CD4-positive, alpha-beta T cell treated with Interleukin-2 at 100 ng/mL for 4 hours (primary cell): ENCODE results near the gene PNPLA7.
A peak's percentile ranks its signal among the peaks of the same experiment; 100 is the strongest.
"Not testable (repeated sequence)": the region's sequence is repeated elsewhere in the genome, so short reads cannot be mapped to it uniquely, and the experiment has no call there.

Experiments used
- DNase-seq: peaks from one replicate; pipeline ENCODE4 v3.0.0-alpha.2; 2020; ENCODE audit warnings: low spot score

The PNPLA7 gene

DNA sequence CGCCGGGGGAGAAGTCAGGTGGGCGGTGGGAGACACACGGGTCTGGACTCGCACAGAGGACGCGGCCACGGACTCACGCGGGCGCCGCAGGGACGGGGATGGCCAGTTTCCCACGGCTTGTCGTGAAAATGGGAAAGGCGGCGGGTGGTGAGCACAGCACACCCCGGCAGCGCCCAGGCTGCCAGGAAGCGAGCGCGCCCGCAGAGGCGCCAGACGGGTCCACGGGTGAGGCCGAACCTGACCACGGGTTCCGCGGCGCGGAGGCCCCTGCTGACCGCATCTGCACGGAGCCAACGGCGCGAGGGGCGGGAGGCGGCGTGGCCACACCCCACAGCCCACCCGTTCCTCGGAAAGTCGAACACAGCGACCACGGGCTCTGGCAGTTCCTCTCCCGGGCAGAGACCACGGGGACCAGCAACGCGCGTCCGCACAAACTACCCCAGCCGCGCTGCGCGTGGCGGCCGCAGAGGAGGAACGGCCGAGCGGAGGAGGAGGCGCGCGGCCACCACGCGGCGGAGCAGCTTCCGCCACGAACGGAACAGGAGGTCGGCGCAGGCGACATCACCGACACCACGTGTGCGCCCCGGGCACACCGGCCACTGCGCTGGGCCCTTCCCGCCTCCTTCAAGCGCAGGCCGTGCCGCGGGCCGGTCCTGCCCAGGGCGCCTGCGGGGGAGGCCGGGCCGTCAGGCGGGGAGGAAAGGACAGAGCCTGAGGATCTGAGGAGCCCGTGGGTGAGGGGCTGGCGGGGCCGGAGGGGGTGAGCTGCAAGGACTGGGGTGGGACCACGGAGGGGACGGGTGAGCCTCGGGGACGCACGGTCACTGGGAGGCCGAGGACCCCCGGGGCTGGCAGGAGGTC lies 132.8 kb downstream of the PNPLA7 start:
- DNase-seq = no peak

DNA sequence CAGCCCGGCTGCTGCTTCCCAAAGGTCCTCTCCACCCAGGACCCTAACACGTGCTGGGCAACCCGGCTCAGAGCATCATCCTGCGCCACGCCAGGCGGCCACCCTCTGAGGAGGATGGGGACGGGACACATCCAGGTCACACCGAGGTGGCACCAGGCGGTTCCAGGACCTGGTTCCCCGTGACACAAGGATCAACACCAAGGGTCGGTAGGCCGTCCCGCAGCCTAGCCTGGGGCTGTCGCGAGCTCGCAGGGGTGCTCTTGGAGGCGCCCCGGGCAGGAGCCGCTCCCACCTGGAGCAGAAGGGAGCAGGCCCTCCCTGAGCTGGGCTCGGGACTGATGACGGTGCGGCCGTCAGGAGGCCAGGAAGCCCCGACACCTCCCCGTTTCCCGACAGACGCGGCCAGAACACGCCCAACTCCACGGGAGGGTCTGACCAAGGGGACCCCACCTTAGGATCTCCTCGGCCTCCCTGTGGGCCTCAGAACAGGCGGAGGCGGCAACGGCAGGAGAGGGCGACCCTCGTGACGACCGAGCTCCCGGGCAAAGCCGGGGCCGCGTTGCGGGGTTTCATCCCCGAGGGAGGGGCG lies 133.5 kb downstream of the PNPLA7 start:
- no peak for DNase-seq

DNA sequence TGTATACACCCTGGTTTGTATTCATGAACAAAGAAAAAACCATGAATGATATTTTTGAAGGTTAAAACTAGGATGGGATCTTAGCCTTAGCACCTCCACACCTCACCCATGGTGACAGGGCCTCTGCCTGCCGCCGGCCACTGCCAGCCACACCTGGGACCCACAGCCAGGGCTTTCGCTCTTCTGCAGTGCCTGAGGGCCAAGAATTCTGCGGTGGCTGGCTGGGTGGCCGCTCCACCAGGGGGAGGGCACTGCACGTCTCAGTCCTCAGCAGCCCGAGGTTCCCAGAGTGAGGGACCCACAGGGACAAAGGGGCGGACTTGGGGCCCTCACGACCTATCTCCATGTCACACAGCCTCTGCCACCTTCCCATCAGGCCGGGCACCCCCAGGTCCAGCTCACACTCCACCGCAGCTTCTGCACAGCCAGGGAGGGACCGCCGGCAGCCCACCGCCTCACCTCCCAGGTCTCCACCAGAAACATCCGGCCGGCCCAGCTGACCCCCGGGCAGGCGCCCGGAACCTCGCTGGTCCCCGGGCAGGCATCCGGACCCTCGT lies 134.1 kb downstream of the PNPLA7 start:
- no peak for DNase-seq

DNA sequence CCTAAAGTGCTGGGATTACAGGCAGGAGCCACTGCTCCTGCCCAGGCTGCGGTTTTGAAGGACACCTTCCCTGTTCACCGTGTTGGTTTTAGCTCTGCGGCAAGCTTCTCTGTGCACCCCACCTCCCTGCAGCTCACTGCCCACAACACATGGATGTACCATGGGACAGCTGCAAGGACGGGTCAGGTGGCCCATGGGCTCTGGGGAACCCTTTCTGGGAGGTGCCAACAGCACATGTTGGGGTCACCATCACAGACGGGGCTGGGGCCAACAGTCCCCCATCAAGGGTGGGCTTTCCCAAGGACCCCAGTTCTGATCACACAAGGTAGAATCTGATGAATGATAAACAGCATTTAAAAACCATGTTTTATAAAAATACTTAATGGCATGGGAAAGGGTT lies 134.8 kb downstream of the PNPLA7 start:
- no peak for DNase-seq

DNA sequence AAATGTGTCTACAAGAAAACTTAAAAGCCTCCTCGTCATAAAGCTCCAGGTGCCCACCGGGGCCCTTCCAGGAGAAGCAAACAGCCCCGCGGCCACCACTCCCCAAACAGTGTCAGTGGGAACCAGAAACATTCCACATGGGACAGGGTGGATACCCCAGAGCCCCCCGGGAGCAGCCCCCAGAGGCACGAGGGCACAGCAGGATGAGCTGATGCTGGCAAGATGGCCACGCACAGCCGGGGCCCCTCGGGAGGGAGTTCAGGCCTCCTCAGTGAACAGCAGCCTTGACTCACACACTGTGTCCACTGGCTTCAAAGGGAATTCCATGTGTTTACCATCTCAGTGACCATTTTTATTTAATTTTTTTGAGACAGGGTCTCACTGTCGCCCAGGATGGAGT lies 137.8 kb downstream of the PNPLA7 start:
- no peak for DNase-seq

DNA sequence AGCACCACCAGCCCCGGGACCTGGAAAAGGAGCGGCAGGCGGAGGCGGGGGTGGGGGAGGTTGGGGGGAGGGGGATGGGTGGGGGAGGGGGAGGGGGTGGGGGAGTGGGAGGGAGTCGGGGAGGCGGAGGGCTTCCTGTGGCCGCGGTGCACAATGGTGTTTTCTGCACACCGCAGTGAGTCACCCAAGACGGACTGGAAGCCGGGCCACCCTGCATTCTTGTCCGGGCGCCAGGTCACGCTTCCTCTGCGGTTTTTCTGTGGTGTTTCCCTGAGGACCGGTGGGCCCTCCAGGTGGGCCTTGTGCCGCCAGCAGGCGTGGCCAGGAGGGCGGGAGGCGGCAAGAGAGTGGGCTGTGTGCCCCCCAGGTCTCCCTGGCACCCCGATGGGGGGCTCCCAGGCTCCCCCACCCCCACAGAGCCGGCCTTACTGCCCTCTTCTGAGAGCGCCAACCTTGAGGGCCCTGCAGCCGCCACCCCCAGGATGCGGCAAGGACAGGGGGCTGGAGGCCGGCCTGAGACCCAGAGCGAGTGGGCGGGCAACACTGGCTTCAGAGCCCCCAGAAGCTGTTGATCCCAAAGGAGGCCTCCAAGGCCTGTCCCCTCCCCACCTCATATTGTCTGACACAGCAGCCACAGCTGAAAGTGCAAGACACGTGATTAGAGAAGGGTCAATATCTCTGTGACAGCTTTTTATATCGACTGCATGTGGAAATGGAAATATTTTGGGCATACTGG lies 138.4 kb downstream of the PNPLA7 start:
- peak; percentile 51 for DNase-seq

DNA sequence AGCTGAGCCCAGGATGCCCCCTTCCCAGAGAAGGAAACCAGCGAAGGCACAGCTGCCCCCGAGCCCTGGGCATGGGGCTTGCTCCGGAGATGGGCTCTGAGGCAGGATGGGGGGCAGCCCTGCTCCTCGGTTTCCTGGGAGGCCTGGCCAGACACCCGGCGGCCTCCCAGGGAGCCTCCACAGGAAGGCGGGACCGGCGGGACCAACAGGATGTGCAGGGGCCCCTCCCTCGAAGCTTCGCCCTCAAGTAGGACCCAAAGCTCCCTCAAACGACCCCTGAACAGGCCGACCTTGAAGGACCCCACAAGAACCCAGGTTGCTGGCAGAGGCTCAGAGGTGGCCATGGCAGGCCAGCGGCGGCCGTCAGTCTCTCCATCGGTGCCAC lies 138.9 kb downstream of the PNPLA7 start:
- DNase-seq = no peak

DNA sequence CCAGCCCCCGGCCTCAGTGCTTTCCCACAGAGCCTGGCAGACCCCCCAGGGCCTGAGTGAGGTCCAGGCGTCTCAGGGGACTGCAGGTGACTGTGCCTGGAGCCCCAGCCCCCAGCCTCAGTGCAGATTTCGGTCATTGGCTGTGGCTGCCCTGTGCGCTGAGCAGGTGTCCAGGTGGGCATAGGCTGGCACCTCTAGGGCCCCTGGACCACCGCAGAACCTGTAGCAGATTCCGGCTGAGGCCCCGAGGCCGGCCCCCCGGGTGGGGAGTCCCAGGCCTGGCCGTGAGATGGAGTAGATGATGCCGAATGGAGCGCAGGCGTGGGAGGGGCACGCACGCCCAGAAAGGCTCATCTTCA lies 139.3 kb downstream of the PNPLA7 start:
- no peak for DNase-seq

DNA sequence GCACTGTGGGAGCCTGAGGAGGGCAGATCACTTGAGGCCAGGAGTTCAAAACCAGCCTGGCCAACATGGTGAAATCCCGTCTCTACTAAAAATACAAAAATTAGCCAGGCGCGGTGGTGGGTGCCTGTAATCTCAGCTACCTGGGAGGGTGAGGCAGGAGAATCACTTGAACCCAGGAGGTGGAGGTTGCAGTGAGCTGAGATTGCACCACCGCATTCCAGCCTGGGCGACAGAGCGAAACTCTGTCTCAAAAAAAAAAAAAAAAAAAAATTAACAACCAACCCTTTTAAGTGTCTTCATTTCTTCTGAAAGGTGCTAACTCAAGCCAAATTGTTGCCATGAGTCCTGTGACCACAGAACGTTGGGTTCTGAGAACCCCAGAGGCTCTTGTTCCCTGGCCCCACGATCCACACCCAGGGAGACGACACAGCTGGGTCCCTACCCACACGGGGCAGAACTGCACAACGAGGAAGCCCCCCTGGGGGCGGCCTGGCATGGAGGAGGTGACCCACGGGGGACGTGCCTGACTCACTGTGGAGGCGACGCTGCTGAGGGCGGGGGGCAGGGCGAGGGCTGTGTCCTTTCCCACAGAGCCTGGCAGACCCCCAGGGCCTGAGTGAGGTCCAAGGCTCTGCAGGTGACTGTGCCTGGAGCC lies 139.8 kb downstream of the PNPLA7 start:
- not testable (repeated sequence) for DNase-seq
